Uterus (tissue), 4 donors: ENCODE measurements around the gene CA5B. TPM values are rescaled to one million over a fixed set of nuclear protein-coding genes. Genes with fewer than 3 reads are reported as not detected.
"Not testable (repeated sequence)": the region's sequence is repeated elsewhere in the genome, so short reads cannot be mapped to it uniquely, and the experiment has no call there.

Experiments
- DNase-seq, 2 donors: peaks; one replicate each; pipeline ENCODE4 v3.0.0-alpha.2; 2019 to 2020
- H3K27ac ChIP-seq, 2 donors: fragments of 200-600 bp; sonication (generic); 1 replicate in 1 of 2; 2 replicates in 1 of 2; pipeline ENCODE4 v1.5.1; 2016 to 2018
- H3K27me3 ChIP-seq, 2 donors: fragments of 200-600 bp; sonication (generic); one replicate each; pipeline ENCODE4 v1.5.1; 2018 to 2019; ENCODE audit warnings: control low read depth in 1 of 2
- H3K36me3 ChIP-seq, 2 donors: fragments of 200-600 bp; sonication (generic); one replicate each; pipeline ENCODE4 v1.5.1; 2019; ENCODE audit warnings: control low read depth in 1 of 2
- H3K4me1 ChIP-seq, 2 donors: fragments of 200-600 bp; sonication (generic); one replicate each; pipeline ENCODE4 v1.5.1; 2018 to 2019; ENCODE audit warnings: control low read depth in 1 of 2
- H3K4me3 ChIP-seq, 2 donors: fragments of 200-600 bp; sonication (generic); 1 replicate in 1 of 2; 2 replicates in 1 of 2; pipeline ENCODE4 v1.5.1; 2018 to 2019; ENCODE audit warnings: mild to moderate bottlenecking in 1 of 2
- H3K9me3 ChIP-seq, 2 donors: fragments of 200-600 bp; sonication (generic); one replicate each; pipeline ENCODE4 v1.5.1; 2019; ENCODE audit warnings: control low read depth in 1 of 2
- CTCF ChIP-seq, 4 experiments: fragments of 200-600 bp in 2 of 4; fragments of 450-650 bp in 2 of 4; sonication (generic) in 2 of 4; IDR thresholded peaks; one replicate each; pipeline ENCODE4 v1.5.1; 2016 to 2019; ENCODE audit warnings: antibody characterized with exemption in 4 of 4, mild to moderate bottlenecking in 2 of 4, moderate library complexity in 1 of 4
- POLR2A ChIP-seq, 2 donors: fragments of 450-650 bp; IDR thresholded peaks; one replicate each; pipeline ENCODE4 v1.6.1; 2016; ENCODE audit warnings: antibody characterized with exemption in 2 of 2, mild to moderate bottlenecking in 1 of 2, moderate library complexity in 1 of 2
- intact Hi-C: fragments of 100-400 bp; cut with DNase I; formaldehyde crosslinking; loops from one replicate; pipeline ENCODE4 v1.15.1; 2023; ENCODE audit warnings: low total_unique reads
- total RNA-seq, 4 donors: library from RNA; depleted of rRNA in 3 of 4; stranded (reverse); fragments of >200 nt in 3 of 4; gene quantifications; one replicate each; pipeline versions ENCODE4 v1.1.0 to v1.2.4, GENCODE V29; 2014 to 2023
- donor health status: DM: yes; HTN: yes; CAD: no.

The CA5B gene, protein sequence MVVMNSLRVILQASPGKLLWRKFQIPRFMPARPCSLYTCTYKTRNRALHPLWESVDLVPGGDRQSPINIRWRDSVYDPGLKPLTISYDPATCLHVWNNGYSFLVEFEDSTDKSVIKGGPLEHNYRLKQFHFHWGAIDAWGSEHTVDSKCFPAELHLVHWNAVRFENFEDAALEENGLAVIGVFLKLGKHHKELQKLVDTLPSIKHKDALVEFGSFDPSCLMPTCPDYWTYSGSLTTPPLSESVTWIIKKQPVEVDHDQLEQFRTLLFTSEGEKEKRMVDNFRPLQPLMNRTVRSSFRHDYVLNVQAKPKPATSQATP
- total RNA-seq, result 10 to 100 TPM in 2 of 4 donors, 1 to 10 TPM in 2; 2.6 to 35.8 (median 15.0) TPM

- H3K27ac ChIP-seq, result peak within 1 kb of the TSS; percentile 47 to 58
Observed at GRCh38 chrX:15737959-15738902, at the start of gene CA5B. Gene CA5B (plus strand): TSS chrX:15738270. CDS start chrX:15750024, 11,754 bp downstream.

DNA sequence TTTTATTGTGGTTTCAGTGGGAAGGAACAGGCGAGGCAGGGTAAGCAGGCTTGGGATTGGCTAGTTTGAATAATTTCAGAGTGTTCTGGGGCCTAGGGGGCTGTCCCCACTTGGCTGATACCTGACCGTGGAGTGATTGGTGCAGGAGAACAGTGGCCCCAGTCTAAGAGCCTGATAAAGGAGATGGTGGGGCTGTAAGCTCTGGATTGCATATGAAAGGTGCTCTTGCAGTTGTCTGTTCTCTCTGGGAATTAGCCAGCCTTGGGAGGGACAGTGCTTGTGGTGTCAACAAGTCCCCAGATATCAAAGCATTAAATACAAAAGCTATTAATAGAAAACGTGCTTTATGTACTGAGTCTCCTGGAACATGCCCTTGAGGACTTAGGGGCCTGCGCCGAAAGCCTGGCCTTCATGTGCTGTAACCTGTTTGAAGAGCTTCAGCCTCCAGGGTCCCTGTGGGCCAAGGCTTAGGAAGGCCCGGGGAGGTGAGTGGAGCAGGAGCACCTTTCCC, 43.1 kb upstream of the CA5B start:
- no peaks in the 10 kb centered on the region for H3K27me3 ChIP-seq
- H3K36me3 ChIP-seq, result no peaks in the 10 kb centered on the region
- H3K9me3 ChIP-seq, result no peaks in the 10 kb centered on the region
- TF ChIP-seq POLR2A (IDR thresholded peaks at IDR 0.05) (no peak), CTCF (IDR thresholded peaks at IDR 0.05) (no peak)
- no peak overlapping the region for H3K4me3 ChIP-seq
- no peaks in the 10 kb centered on the region for H3K4me1 ChIP-seq
- no peak overlapping the region for H3K27ac ChIP-seq
- intact Hi-C loops, result no loop called here
- DNase-seq, result no peak

More at GRCh38 chrX:15737959-15738902, at the start of gene CA5B:
- no peaks in the 10 kb centered on the region for H3K27me3 ChIP-seq
- peak; percentile 94 to 95 for DNase-seq
- intact Hi-C loops, result no loop called here
- H3K4me1 ChIP-seq, result no peaks in the 10 kb centered on the region
- H3K9me3 ChIP-seq, result no peaks in the 10 kb centered on the region
- TF ChIP-seq CTCF (IDR thresholded peaks at IDR 0.05) (no peak), POLR2A (IDR thresholded peaks at IDR 0.05) (peak; percentile 19 to 51)
- H3K4me3 ChIP-seq, result peak within 1 kb of the TSS; percentile 36 to 45
- H3K36me3 ChIP-seq, result no peaks in the 10 kb centered on the region

DNA sequence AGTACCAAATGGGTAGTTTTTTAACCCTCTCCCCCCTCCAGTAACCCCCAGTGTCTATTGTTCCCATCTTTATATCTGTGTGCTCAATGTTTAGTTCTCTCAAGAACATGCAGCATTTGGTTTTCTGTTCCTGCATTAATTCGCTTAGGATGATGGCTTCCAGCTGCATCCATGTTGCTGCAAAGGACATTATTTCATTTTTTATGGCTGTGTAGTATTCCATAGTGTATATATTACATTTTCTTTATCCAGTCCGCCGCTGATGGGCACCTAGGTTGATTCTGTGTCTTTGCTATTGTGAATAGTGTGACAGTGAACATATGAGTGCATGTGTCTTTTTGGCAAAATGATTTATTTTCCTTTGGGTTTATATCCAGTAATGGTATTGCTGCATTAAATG, 41.6 kb upstream of the CA5B start:
- no peak for TF ChIP-seq POLR2A (IDR thresholded peaks at IDR 0.05)
- TF ChIP-seq CTCF (IDR thresholded peaks at IDR 0.05), result no peak
- Histone ChIP-seq H3K4me3 (no peak overlapping the region), H3K9me3 (no peaks in the 10 kb centered on the region), H3K4me1 (no peaks in the 10 kb centered on the region), H3K27ac (no peak overlapping the region), H3K36me3 (no peaks in the 10 kb centered on the region), H3K27me3 (no peaks in the 10 kb centered on the region)
- intact Hi-C loops, result no loop called here
- no peak for DNase-seq

GRCh38 chrX:15702488-15703371, 35.3 kb upstream of the CA5B start:
- H3K27me3 ChIP-seq, result no peaks in the 10 kb centered on the region
- no peaks in the 10 kb centered on the region for H3K4me1 ChIP-seq
- no peak for DNase-seq
- H3K27ac ChIP-seq, result no peak overlapping the region
- no peaks in the 10 kb centered on the region for H3K36me3 ChIP-seq
- no peak overlapping the region for H3K4me3 ChIP-seq
- H3K9me3 ChIP-seq, result no peaks in the 10 kb centered on the region
- intact Hi-C loops, result no loop called here
- TF ChIP-seq CTCF (IDR thresholded peaks at IDR 0.05) (no peak), POLR2A (IDR thresholded peaks at IDR 0.05) (no peak)

GRCh38 chrX:15703809-15704208, 34.3 kb upstream of the CA5B start:
- H3K27me3 ChIP-seq, H3K9me3 ChIP-seq, intact Hi-C loops, H3K36me3 ChIP-seq, H3K4me1 ChIP-seq, H3K27ac ChIP-seq, H3K4me3 ChIP-seq, DNase-seq: not testable (repeated sequence)

GRCh38 chrX:15704273-15704672, 33.8 kb upstream of the CA5B start:
- DNase-seq, H3K4me1 ChIP-seq, H3K4me3 ChIP-seq, H3K36me3 ChIP-seq, H3K9me3 ChIP-seq, H3K27me3 ChIP-seq, intact Hi-C loops, H3K27ac ChIP-seq: not testable (repeated sequence)
